Right lobe of liver (tissue), 6 donors: ENCODE results near the gene GRIFIN. TPM values are rescaled to one million over a fixed set of nuclear protein-coding genes. Genes with fewer than 3 reads are reported as not detected.

ENCODE experiments used
- ATAC-seq, 4 donors: fragments of 200-7000 bp; cut with Tn5 transposase; one replicate each; pipeline ENCODE4 v1.9.1; 2020; ENCODE audit warnings: mild to moderate bottlenecking in 4 of 4, moderate library complexity in 4 of 4
- DNase-seq, 3 donors: peaks; one replicate each; pipeline ENCODE4 v3.0.0-alpha.2; 2020
- H3K27ac ChIP-seq, 3 donors: fragments of 200-600 bp; one replicate each; pipeline ENCODE4 v1.8.0; 2022
- H3K27me3 ChIP-seq, 2 donors: fragments of 200-600 bp; one replicate each; pipeline ENCODE4 v1.8.0; 2022
- H3K36me3 ChIP-seq, 4 donors: fragments of 200-600 bp; sonication (generic) in 1 of 4; one replicate each; pipeline versions ENCODE4 v1.5.1 to v1.8.0; 2017 to 2022; ENCODE audit warnings: control low read depth in 1 of 4
- H3K4me1 ChIP-seq, 4 donors: fragments of 200-600 bp; sonication (generic) in 1 of 4; one replicate each; pipeline versions ENCODE4 v1.5.1 to v1.8.0; 2017 to 2022; ENCODE audit warnings: control low read depth in 1 of 4
- H3K4me3 ChIP-seq, 3 donors: fragments of 200-600 bp; one replicate each; pipeline ENCODE4 v1.8.0; 2022
- H3K9me3 ChIP-seq, 4 donors: fragments of 200-600 bp; sonication (generic) in 1 of 4; one replicate each; pipeline versions ENCODE4 v1.5.1 to v1.8.0; 2017 to 2022; ENCODE audit warnings: control low read depth in 1 of 4
- POLR2A ChIP-seq: fragments of 450-650 bp; IDR thresholded peaks from one replicate; pipeline ENCODE4 v1.6.1; 2017; ENCODE audit warnings: antibody characterized with exemption, mild to moderate bottlenecking
- WGBS: methylation state at CpG from one replicate; pipeline ENCODE4 v1.1.6; 2018; ENCODE audit warnings: low coverage, low lambda C conversion rate; ENCODE audit not compliant: insufficient coverage; ENCODE audit errors: missing lambda C conversion rate; 5-methylcytosine and 5-hydroxymethylcytosine counted together
- intact Hi-C, 2 donors: fragments of 100-400 bp; cut with DNase I; formaldehyde crosslinking; loops; one replicate each; pipeline versions ENCODE4 v1.11.2 to v1.14.1; 2022
- total RNA-seq, 6 experiments: library from RNA; depleted of rRNA in 2 of 6; stranded (reverse); fragments of >200 nt in 2 of 6; fragmentation: NEBNext Ultra II Directional in 3 of 6; extraction: Animal tissue kit (Norgen Biotek cat#: 25700) in 3 of 6; gene quantifications; one replicate each; pipeline versions ENCODE4 v1.1.0 to v1.2.4, GENCODE V29; 2016 to 2023
- TF ChIP-seq, protein P1 (sequence below), 4 donors: fragments of 200-600 bp in 3 of 4; fragments of 450-650 bp in 1 of 4; IDR thresholded peaks; one replicate each; pipeline versions ENCODE4 v1.5.1 to v1.8.0; 2016 to 2022; ENCODE audit warnings: antibody characterized with exemption in 4 of 4, mild to moderate bottlenecking in 2 of 4
- donor health status: DM: no; HTN: yes; CAD: no.
- donor health status: DM: no; HTN: no; CAD: no.
- donor health status: DM: no; HTN: no; CAD: no.
- donor health status: DM: no; HTN: yes; CAD: no.
- donor health status: DM: no; HTN: yes; CAD: no.

Gene GRIFIN
- total RNA-seq, 6 experiments from 2014 or later = not detected

GRCh38 chr7:2503056-2503941 lies 27.1 kb upstream of the GRIFIN start:
- ATAC-seq (no peak), DNase-seq (no peak)
- WGBS = no CpG with 5 or more reads among the region's 25 CpGs
- intact Hi-C loops = no loop called here
- Histone ChIP-seq H3K27ac (no peak overlapping the region), H3K27me3 (no peaks in the 10 kb centered on the region), H3K4me3 (no peak overlapping the region), H3K4me1 (no peaks in the 10 kb centered on the region), H3K36me3 (no peaks in the 10 kb centered on the region), H3K9me3 (no peaks in the 10 kb centered on the region)
- TF ChIP-seq, protein P1, sequence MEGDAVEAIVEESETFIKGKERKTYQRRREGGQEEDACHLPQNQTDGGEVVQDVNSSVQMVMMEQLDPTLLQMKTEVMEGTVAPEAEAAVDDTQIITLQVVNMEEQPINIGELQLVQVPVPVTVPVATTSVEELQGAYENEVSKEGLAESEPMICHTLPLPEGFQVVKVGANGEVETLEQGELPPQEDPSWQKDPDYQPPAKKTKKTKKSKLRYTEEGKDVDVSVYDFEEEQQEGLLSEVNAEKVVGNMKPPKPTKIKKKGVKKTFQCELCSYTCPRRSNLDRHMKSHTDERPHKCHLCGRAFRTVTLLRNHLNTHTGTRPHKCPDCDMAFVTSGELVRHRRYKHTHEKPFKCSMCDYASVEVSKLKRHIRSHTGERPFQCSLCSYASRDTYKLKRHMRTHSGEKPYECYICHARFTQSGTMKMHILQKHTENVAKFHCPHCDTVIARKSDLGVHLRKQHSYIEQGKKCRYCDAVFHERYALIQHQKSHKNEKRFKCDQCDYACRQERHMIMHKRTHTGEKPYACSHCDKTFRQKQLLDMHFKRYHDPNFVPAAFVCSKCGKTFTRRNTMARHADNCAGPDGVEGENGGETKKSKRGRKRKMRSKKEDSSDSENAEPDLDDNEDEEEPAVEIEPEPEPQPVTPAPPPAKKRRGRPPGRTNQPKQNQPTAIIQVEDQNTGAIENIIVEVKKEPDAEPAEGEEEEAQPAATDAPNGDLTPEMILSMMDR (IDR thresholded peaks at IDR 0.05) = no peak
- no peak for TF ChIP-seq POLR2A

DNA sequence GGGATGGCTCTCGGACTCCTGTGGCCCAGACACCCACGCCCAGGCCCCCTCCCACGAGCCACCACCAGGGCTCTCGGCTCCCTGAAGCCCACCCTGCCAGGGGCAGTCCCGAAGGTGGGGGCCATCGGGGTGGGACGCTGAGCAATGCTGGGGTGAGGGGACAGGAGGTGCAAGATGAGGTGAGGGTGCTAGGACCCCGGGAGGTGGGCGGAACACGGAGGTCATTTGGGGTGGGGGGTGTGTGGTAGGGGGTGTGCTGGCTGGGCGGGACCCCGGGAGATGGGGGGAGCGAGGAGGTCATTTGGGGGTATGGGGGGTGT lies 26.4 kb upstream of the GRIFIN start:
- TF ChIP-seq POLR2A = no peak
- TF ChIP-seq, protein P1 (IDR thresholded peaks at IDR 0.05) = no peak
- Histone ChIP-seq H3K9me3 (no peaks in the 10 kb centered on the region), H3K27me3 (no peaks in the 10 kb centered on the region), H3K4me1 (no peaks in the 10 kb centered on the region), H3K27ac (no peak overlapping the region), H3K4me3 (no peak overlapping the region), H3K36me3 (no peaks in the 10 kb centered on the region)
- intact Hi-C loops = no loop called here
- WGBS = 68% methylated on average over 10 of the region's 13 CpGs
- DNase-seq (no peak), ATAC-seq (no peak)

DNA sequence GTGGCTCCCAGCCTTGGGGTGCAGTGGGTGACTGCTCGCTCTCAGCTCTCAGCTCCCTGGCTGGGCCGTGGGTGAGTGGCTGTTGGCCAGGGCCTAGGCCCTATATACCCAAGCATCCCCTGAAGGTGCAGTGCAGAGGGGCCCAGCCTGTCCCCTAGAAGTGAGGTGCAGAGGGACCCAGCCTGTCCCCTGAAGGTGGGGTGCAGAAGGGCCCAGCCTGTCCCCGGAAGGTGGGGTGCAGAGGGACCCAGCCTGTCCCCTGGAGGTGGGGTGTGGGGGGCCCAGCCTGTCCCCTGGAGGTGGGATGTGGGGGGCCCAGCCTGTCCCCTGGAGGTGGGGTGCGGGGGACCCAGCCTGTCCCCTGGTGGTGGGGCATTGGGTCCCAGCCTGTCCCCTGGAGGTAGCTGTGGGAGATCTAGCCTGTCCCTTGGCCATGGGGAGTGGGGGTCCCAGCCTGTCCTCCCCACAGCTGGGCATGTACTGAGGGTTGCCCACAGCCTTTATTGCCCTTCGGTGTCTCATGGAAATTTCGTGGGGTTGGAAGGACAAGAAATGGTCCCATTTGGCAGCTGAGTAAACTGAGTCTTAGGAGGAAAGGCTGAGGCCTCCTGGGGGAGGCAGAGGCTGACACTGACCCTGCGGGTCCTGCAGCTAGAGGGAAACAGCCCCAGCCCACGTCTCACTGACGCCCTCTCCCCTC lies 25.9 kb upstream of the GRIFIN start:
- ATAC-seq = no peak
- intact Hi-C loops = no loop called here
- no peak for DNase-seq
- Histone ChIP-seq H3K27ac (no peak overlapping the region), H3K36me3 (no peaks in the 10 kb centered on the region), H3K4me1 (no peaks in the 10 kb centered on the region), H3K9me3 (no peaks in the 10 kb centered on the region), H3K4me3 (no peak overlapping the region), H3K27me3 (no peaks in the 10 kb centered on the region)
- no peak for TF ChIP-seq POLR2A
- TF ChIP-seq, protein P1 (IDR thresholded peaks at IDR 0.05) = no peak
- 90% methylated on average over 3 of the region's 9 CpGs for WGBS

DNA sequence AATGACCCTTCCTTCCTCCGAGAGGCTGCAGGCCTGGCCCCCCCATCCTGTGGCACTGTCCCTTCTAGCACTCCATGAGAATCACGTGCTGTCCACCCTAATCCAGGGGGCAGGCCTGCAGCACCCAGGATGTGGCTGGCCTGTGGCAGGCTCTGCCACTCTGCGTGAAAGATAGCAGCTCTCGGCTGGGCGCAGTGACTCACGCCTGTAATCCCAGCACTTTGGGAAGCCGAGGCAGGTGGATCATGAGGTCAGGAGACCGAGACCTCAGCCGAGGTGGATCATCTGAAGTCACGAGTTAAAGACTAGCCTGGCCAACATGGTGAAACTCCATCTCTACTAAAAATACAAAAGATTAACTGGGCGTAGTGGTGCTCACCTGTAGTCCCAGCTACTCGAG lies 24.5 kb upstream of the GRIFIN start:
- ATAC-seq (no peak), DNase-seq (no peak)
- intact Hi-C loops = no loop called here
- H3K27me3 ChIP-seq = no peaks in the 10 kb centered on the region
- WGBS = 78% methylated on average over 7 of the region's 12 CpGs
- no peaks in the 10 kb centered on the region for H3K36me3 ChIP-seq
- no peaks in the 10 kb centered on the region for H3K9me3 ChIP-seq
- H3K27ac ChIP-seq = no peak overlapping the region
- no peaks in the 10 kb centered on the region for H3K4me1 ChIP-seq
- no peak overlapping the region for H3K4me3 ChIP-seq
- TF ChIP-seq POLR2A = no peak
- TF ChIP-seq, protein P1 (IDR thresholded peaks at IDR 0.05) = no peak
